BLaER1 treated with 17β-estradiol and CSF1 and Interleukin-3, amounts not matched to agents 10 nM and 100 nM (cell line): ENCODE measurements around the gene IQCM.

ENCODE experiments used
- H3K27ac ChIP-seq, 11 experiments: shearing (Covaris generic); formaldehyde crosslinking; 2 replicates each; pipeline ENCODE4 v1.8.1; 2022
- H3K27me3 ChIP-seq, 11 experiments: shearing (Covaris generic); formaldehyde crosslinking; 2 replicates each; pipeline ENCODE4 v1.8.1; 2022
- H3K36me3 ChIP-seq, 11 experiments: shearing (Covaris generic); formaldehyde crosslinking; 2 replicates each; pipeline ENCODE4 v1.8.1; 2022
- H3K4me1 ChIP-seq, 10 experiments: shearing (Covaris generic); formaldehyde crosslinking; 2 replicates each; pipeline ENCODE4 v1.8.1; 2022
- H3K4me2 ChIP-seq, 11 experiments: shearing (Covaris generic); formaldehyde crosslinking; 2 replicates each; pipeline ENCODE4 v1.8.1; 2022
- H3K4me3 ChIP-seq, 10 experiments: shearing (Covaris generic); formaldehyde crosslinking; 2 replicates each; pipeline ENCODE4 v1.8.1; 2022
- H3K9ac ChIP-seq, 11 experiments: shearing (Covaris generic); formaldehyde crosslinking; 2 replicates each; pipeline ENCODE4 v1.8.1; 2022
- H3K9me3 ChIP-seq, 11 experiments: shearing (Covaris generic); formaldehyde crosslinking; replicated peaks in 1 of 11; 2 replicates each; pipeline ENCODE4 v1.8.1; 2022
- H4K20me1 ChIP-seq, 11 experiments: shearing (Covaris generic); formaldehyde crosslinking; 2 replicates each; pipeline ENCODE4 v1.8.1; 2022
- Cebpa-rat ChIP-seq, 11 experiments: shearing (Covaris generic); IDR thresholded peaks; 2 replicates each; pipeline ENCODE4 v1.8.1; 2022

IQCM gene

GRCh38 chr4:149574971-149575370 lies 240.7 kb downstream of the IQCM start:
- no peak for TF ChIP-seq Cebpa-rat (IDR thresholded peaks at IDR 0.05)
- Histone ChIP-seq H3K9me3 (no peaks in the 10 kb centered on the region), H3K4me2 (no peak overlapping the region), H3K27me3 (no peaks in the 10 kb centered on the region), H3K9ac (no peak overlapping the region), H3K36me3 (no peaks in the 10 kb centered on the region), H3K4me1 (no peaks in the 10 kb centered on the region), H4K20me1 (no peaks in the 10 kb centered on the region), H3K27ac (no peak overlapping the region), H3K4me3 (no peak overlapping the region)

GRCh38 chr4:149572716-149573115 lies 242.9 kb downstream of the IQCM start:
- Histone ChIP-seq H3K27ac (no peak overlapping the region), H3K9ac (no peak overlapping the region), H3K36me3 (no peaks in the 10 kb centered on the region), H3K4me2 (no peak overlapping the region), H4K20me1 (no peaks in the 10 kb centered on the region; a peak in 1 of 22 replicates), H3K27me3 (no peaks in the 10 kb centered on the region), H3K4me1 (no peaks in the 10 kb centered on the region), H3K9me3 (no peaks in the 10 kb centered on the region), H3K4me3 (no peak overlapping the region)
- peak in 2 of 11 experiments; percentile 35 to 45; a peak in 3 of 22 replicates for TF ChIP-seq Cebpa-rat (IDR thresholded peaks at IDR 0.05)

- Histone ChIP-seq H3K9me3 (no peaks in the 10 kb centered on the region), H3K27me3 (no peaks in the 10 kb centered on the region), H3K4me2 (no peak overlapping the region), H3K9ac (no peak overlapping the region), H3K4me1 (no peaks in the 10 kb centered on the region), H3K4me3 (no peak overlapping the region), H3K36me3 (no peaks in the 10 kb centered on the region), H4K20me1 (no peaks in the 10 kb centered on the region), H3K27ac (no peak overlapping the region)
- TF ChIP-seq Cebpa-rat (IDR thresholded peaks at IDR 0.05) = no peak
Observed at GRCh38 chr4:149555799-149556198, 259.8 kb downstream of the IQCM start.

GRCh38 chr4:149555146-149555545 lies 260.5 kb downstream of the IQCM start:
- H3K4me1 ChIP-seq = no peaks in the 10 kb centered on the region
- no peak overlapping the region for H3K4me2 ChIP-seq
- H3K27me3 ChIP-seq = no peaks in the 10 kb centered on the region
- TF ChIP-seq Cebpa-rat (IDR thresholded peaks at IDR 0.05) = no peak
- no peak overlapping the region for H3K9ac ChIP-seq
- no peak overlapping the region for H3K27ac ChIP-seq
- H3K9me3 ChIP-seq = no peaks in the 10 kb centered on the region
- H4K20me1 ChIP-seq = no peaks in the 10 kb centered on the region
- H3K36me3 ChIP-seq = no peaks in the 10 kb centered on the region
- no peak overlapping the region for H3K4me3 ChIP-seq

- H3K9ac ChIP-seq = no peak overlapping the region
- H3K27ac ChIP-seq = no peak overlapping the region
- no peak for TF ChIP-seq Cebpa-rat (IDR thresholded peaks at IDR 0.05)
- H3K4me1 ChIP-seq = no peaks in the 10 kb centered on the region
- H3K36me3 ChIP-seq = no peaks in the 10 kb centered on the region
- no peak overlapping the region for H3K4me3 ChIP-seq
- H3K9me3 ChIP-seq = no peaks in the 10 kb centered on the region
- H3K4me2 ChIP-seq = no peak overlapping the region
- H3K27me3 ChIP-seq = no peaks in the 10 kb centered on the region
- H4K20me1 ChIP-seq = no peaks in the 10 kb centered on the region
Observed at GRCh38 chr4:149553959-149554520, 261.6 kb downstream of the IQCM start.

DNA sequence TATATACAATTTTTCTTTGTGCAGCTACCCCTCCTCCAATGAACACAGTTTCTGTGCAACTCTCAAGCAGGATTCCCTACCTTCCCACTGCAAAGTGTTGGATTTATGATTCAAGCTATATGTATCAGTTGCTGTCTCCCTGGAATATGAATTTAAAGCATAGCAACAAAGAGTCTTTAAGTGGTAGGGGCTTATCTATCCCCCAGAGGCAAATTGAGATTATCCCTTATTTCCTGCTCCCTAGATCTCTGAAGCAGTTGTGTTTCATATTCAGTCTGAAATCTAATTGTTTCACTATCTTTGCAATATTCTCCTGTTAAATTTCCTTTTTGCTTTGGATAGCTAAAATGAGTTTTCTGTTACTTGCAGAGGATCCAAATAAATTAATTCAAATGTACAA lies 263.0 kb downstream of the IQCM start:
- Histone ChIP-seq H3K36me3 (no peaks in the 10 kb centered on the region), H3K4me3 (no peak overlapping the region), H3K27ac (no peak overlapping the region), H3K27me3 (no peaks in the 10 kb centered on the region), H4K20me1 (no peaks in the 10 kb centered on the region), H3K9ac (no peak overlapping the region), H3K4me2 (no peak overlapping the region), H3K9me3 (no peaks in the 10 kb centered on the region), H3K4me1 (no peaks in the 10 kb centered on the region)
- no peak for TF ChIP-seq Cebpa-rat (IDR thresholded peaks at IDR 0.05)

- Histone ChIP-seq H3K36me3 (no peaks in the 10 kb centered on the region), H3K9me3 (0 out of 22 replicates have a peak, but pooled peaks cover 0 to 2% (median 0%) of the 10 kb centered on the region in 11 experiments), H4K20me1 (no peaks in the 10 kb centered on the region), H3K9ac (no peak overlapping the region), H3K4me3 (no peak overlapping the region), H3K27me3 (no peaks in the 10 kb centered on the region), H3K4me1 (no peaks in the 10 kb centered on the region), H3K27ac (no peak overlapping the region), H3K4me2 (no peak overlapping the region)
- TF ChIP-seq Cebpa-rat (IDR thresholded peaks at IDR 0.05) = no peak
Observed at GRCh38 chr4:149549911-149550310, 265.7 kb downstream of the IQCM start.

GRCh38 chr4:149534779-149535178 lies 280.9 kb downstream of the IQCM start:
- no peaks in the 10 kb centered on the region for H3K4me1 ChIP-seq
- H4K20me1 ChIP-seq = no peaks in the 10 kb centered on the region
- no peak for TF ChIP-seq Cebpa-rat (IDR thresholded peaks at IDR 0.05)
- no peak overlapping the region for H3K27ac ChIP-seq
- H3K36me3 ChIP-seq = no peaks in the 10 kb centered on the region
- no peak overlapping the region for H3K9ac ChIP-seq
- H3K9me3 ChIP-seq = peaks cover 0 to 19% (median 9%) of the 10 kb centered on the region in 11 experiments; a peak in 16 of 22 replicates
- no peaks in the 10 kb centered on the region for H3K27me3 ChIP-seq
- H3K4me2 ChIP-seq = no peak overlapping the region
- no peak overlapping the region for H3K4me3 ChIP-seq

DNA sequence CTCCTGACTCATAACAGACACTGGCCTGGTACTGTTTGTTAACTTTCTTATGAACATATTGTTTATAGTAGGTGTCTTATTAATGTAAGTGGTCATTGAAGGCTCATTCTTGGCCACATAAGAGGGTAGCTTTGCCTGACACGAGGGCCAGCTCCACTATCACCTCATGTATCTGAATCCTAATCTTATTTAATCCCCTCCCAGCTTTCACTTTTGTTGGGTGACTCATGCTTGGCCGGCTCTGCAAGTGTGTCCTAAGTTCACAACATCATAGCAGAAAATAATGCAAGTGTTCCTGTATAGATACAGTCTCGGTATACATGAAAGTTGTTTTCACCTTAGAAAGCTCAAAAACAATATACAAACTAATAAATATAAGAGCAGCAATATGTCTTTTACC lies 283.8 kb downstream of the IQCM start:
- Histone ChIP-seq H3K36me3 (no peaks in the 10 kb centered on the region), H3K4me2 (no peak overlapping the region), H4K20me1 (no peaks in the 10 kb centered on the region), H3K27me3 (no peaks in the 10 kb centered on the region), H3K9ac (no peak overlapping the region), H3K4me1 (no peaks in the 10 kb centered on the region), H3K9me3 (peaks cover 0 to 9% (median 3%) of the 10 kb centered on the region in 11 experiments; a peak in 9 of 22 replicates), H3K27ac (no peak overlapping the region), H3K4me3 (no peak overlapping the region)
- no peak for TF ChIP-seq Cebpa-rat (IDR thresholded peaks at IDR 0.05)

GRCh38 chr4:149523039-149523438 lies 292.6 kb downstream of the IQCM start:
- Histone ChIP-seq H3K9ac (no peak overlapping the region), H3K4me3 (no peak overlapping the region), H3K27ac (no peak overlapping the region), H3K36me3 (no peaks in the 10 kb centered on the region), H3K4me1 (peaks cover 0 to 7% (median 0%) of the 10 kb centered on the region in 10 experiments; a peak in 5 of 20 replicates), H4K20me1 (no peaks in the 10 kb centered on the region), H3K4me2 (no peak overlapping the region), H3K9me3 (peaks cover 0 to 9% (median 0%) of the 10 kb centered on the region in 11 experiments; a peak in 2 of 22 replicates), H3K27me3 (no peaks in the 10 kb centered on the region)
- TF ChIP-seq Cebpa-rat (IDR thresholded peaks at IDR 0.05) = no peak
